Measurements from ENCODE around the gene VSIG4.

The VSIG4 gene

DNA sequence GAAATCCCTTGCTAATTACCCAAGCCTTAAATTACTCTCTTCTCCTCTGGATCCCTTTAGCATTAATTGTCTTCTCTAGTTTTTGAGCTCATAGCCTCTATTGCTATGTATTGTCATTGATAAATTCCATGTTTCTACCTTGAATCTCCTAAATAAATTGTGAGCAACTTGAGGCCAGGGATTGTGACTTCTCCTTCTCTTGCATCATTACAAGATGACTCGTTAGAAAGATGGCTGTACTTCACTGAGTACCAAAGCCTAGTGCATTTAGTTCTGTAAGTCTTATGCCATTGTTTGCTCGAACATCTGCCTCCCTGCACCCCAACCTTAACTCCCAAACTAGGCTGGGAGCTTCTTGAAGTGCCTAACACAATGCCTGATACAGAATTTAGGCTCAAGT lies 15.3 kb downstream of the VSIG4 start:
- TF ChIP-seq, protein P1, sequence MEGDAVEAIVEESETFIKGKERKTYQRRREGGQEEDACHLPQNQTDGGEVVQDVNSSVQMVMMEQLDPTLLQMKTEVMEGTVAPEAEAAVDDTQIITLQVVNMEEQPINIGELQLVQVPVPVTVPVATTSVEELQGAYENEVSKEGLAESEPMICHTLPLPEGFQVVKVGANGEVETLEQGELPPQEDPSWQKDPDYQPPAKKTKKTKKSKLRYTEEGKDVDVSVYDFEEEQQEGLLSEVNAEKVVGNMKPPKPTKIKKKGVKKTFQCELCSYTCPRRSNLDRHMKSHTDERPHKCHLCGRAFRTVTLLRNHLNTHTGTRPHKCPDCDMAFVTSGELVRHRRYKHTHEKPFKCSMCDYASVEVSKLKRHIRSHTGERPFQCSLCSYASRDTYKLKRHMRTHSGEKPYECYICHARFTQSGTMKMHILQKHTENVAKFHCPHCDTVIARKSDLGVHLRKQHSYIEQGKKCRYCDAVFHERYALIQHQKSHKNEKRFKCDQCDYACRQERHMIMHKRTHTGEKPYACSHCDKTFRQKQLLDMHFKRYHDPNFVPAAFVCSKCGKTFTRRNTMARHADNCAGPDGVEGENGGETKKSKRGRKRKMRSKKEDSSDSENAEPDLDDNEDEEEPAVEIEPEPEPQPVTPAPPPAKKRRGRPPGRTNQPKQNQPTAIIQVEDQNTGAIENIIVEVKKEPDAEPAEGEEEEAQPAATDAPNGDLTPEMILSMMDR (conservative IDR thresholded peaks at IDR 0.05; ENCODE audit: control insufficient read depth, insufficient read depth, low read depth, low read length), result no peak
- H3K4me3 ChIP-seq (ENCODE audit: control insufficient read depth, low read depth, low read length), result no peak overlapping the region
- no peak for DNase-seq (ENCODE audit: low read depth)

DNA sequence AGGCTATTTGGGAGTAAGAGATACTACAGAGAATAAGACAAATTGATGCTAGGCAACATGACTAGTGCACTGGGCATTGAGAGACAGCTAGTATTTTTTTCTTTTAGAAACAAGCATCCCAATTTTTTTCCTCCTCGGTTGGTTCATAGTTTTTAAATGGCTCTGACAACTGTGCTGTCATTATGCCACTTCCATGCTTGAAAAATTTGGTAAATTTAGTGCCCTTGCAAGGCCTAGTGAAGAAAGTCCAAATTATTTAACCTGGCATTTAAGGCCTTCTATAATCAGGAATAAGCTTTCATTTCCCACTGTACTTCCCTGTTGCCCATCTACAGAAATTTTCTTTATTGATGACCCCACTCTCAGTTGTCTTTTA lies 15.8 kb downstream of the VSIG4 start:
- TF ChIP-seq, protein P1 (conservative IDR thresholded peaks at IDR 0.05; ENCODE audit: control insufficient read depth, insufficient read depth, low read depth, low read length), result no peak
- no peak overlapping the region for H3K4me3 ChIP-seq (ENCODE audit: control insufficient read depth, low read depth, low read length)
- DNase-seq (ENCODE audit: low read depth), result no peak

DNA sequence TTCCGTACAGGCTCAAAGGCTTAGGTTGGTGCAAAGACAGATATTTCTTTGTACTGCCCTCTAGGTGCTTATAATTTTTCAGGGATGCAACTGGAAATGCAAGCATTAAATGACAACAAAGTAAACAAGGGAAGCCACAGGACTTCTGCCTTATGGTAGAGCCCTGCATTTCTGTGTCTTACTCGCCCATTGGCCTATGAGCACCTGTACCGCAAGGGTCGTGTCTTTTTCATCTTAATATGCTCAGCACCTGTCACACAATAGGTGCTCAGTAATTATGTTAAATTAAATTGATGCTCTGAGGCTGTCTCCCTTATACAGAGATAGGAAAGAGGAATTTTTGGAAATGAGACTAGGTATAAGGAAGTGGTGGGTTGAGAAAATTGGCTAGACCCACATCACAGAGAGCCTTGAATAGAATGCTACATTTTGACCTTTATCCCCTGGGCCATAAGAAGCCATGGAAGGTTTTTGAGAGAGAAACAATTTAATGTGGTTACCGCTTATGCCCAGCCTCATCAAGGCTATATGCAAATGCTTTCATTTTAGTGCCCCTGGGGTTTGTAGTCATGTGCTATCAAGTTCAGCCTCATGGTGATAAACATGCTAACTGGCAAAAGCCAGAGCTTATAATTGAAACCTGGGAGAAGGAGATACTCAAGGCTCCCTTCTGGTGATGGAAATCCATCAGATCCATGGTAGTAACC lies 16.3 kb downstream of the VSIG4 start:
- no peak overlapping the region for H3K4me3 ChIP-seq (ENCODE audit: control insufficient read depth, low read depth, low read length)
- TF ChIP-seq, protein P1 (conservative IDR thresholded peaks at IDR 0.05; ENCODE audit: control insufficient read depth, insufficient read depth, low read depth, low read length), result no peak
- DNase-seq (ENCODE audit: low read depth), result no peak

DNA sequence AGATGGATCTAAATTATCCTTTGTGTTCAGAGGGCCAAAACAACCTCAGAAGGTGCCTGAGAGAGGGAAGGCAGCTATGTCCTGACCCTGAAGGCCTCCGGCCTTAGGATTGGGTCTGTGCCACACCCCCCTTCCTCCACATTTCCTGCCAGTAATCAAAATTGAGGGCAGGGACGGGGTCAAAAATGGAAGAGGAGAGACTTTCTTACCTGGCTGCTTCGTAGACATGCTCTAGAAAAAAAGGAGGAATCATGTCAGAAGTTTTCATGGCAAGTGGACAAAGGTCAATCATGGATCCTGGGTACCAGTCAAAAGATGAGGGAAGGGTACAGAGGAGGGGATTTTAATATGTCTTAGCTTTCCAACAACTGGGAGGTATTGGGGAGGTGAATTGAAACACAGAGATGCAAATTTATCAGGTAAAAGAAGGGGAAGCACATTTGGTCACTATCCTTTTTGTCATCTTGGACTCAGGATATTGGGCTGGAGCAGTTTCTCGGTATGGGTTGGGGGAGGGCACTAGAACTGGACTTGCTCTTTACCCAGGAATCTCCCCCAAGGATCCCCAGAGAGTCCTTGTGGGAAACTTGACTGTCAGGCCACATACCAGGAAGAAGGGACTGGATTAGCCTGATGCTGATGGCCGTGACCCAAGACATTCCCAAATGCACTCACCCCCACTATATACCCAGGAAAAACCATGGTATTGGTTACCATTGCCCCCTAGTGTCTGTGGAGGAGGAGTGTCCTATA lies 17.1 kb downstream of the VSIG4 start:
- TF ChIP-seq, protein P1 (conservative IDR thresholded peaks at IDR 0.05; ENCODE audit: control insufficient read depth, insufficient read depth, low read depth, low read length), result peak; percentile 20
- no peak overlapping the region for H3K4me3 ChIP-seq (ENCODE audit: control insufficient read depth, low read depth, low read length)
- DNase-seq (ENCODE audit: low read depth), result no peak

DNA sequence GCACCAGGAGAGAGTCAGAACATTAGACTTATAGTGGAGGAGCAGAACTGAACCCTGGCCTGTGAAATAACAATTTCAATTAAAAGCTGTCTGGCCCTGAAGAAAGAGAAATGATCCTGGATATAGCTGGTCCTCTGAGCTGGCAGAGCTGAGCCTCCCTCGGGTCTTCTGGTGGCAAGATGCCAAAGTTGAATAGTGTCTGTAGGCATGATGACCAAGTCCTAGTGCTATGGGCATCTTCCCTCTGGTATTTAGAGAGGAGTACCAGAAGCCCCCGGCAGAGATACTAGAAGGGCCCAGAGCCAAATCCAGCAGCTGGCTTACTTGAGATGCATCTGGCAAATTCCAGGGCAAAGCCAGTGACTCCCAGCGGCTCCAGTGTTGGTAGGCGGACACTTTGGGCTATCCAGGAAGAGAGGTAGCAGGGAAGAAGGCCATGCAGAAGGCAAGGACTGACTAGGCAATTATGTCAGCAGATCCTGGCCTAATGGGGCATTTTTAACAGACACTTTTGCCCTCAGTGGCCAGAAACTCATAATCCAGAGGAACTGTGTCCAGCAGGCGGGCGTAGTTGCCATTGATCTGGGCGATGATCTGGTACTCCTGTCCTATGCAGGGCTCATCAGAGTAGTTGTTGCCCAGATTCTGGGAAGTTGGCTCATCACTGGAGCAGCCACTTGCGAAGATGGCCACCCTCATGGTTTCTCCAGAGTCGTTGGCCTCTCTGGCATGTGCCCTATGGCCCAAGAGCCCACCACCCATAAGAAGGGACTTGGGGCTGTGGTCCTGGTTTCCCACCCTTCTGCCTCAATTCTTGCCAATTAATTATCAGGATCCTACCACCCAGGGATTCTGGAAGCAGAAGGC lies 17.9 kb downstream of the VSIG4 start:
- H3K4me3 ChIP-seq (ENCODE audit: control insufficient read depth, low read depth, low read length), result no peak overlapping the region
- DNase-seq (ENCODE audit: low read depth), result no peak
- TF ChIP-seq, protein P1 (conservative IDR thresholded peaks at IDR 0.05; ENCODE audit: control insufficient read depth, insufficient read depth, low read depth, low read length), result no peak

DNA sequence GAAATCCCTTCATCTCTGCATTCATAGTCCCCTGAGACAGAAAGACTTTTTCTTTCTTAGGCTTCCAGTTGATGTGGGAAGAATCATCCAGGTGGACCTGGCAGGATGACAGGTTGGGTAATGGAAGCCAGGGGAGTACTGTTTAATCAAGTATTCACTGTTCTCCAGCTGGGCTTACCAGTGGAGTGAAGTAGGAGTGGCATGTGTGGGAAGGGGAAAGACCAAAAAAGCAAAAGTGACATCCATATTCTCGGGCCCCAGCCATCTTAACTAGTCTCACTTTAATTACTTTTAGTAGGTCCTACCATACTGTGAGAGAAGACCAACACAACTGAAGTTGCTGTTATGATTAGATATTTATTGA lies 18.5 kb downstream of the VSIG4 start:
- H3K4me3 ChIP-seq (ENCODE audit: control insufficient read depth, low read depth, low read length), result no peak overlapping the region
- TF ChIP-seq, protein P1 (conservative IDR thresholded peaks at IDR 0.05; ENCODE audit: control insufficient read depth, insufficient read depth, low read depth, low read length), result no peak
- DNase-seq (ENCODE audit: low read depth), result no peak
